Astrocyte of the cerebellum (primary cell): ENCODE data around the gene FCN1.

Experiments
- DNase-seq: peaks from one replicate; pipeline ENCODE4 v3.0.0-alpha.2; 2011; ENCODE audit warnings: low read depth
- H3K4me3 ChIP-seq: 2 replicates; pipeline ENCODE4 v1.5.1; 2011; ENCODE audit warnings: mild to moderate bottlenecking, low read depth, low read length, moderate library complexity
- in situ Hi-C: cut with HindIII; loops from 2 replicates; pipeline ENCODE4 v1.10.0; 2017; ENCODE audit warnings: low sequenced_read_pairs
- TF ChIP-seq, protein P1 (sequence below): IDR thresholded peaks from 2 replicates; pipeline ENCODE4 v1.5.1; 2012; ENCODE audit warnings: low read length, low read depth, moderate library complexity, mild to moderate bottlenecking; ENCODE audit errors: missing control alignments

FCN1 gene

DNA sequence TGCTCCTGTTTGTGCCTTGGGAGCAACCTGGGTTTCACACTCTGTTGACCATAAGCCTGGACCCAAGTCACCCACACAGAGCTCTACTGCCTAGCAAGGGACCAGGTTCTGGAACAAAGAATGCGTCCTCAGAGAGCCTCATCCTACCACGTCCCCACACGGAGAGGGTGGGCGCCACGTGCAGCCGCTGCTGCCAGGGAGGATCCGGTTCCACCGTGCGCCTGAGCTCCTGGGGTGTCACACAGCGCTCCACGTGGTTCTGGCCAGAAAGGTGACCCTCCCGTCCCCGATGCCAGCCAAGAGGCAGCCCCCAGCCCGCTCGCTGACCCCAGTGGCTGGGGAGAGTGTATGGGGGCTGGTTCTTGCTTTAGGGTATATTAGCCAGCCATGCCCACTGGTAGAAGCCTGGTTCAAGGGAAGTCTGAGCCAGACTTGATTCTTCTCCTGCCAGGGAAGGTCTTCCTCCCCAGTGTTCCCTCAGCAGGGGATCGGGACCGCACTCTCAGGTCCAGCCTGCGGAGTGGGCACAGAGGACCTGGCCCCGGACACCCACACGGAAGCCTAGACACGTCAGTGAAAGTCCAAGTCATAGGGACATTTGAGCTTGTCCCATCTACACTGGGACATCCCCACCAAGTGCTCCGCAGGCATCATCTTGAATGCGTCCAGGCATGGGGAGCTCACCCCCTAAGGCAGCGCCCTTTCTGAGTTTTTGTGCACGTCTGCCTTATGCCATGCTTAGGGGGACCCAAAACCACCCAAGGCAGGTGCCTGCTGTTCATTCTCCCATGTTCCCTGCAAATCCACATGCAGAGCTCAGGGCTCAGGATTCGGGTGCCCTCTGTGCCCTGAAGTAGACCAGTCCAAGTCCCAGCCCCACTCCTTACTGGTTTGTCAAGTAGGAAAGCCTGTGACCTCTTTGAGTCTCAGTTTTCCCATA, 2.4 kb downstream of the FCN1 start:
- H3K4me3 ChIP-seq = no peak overlapping the region
- no peak for DNase-seq
- TF ChIP-seq, protein P1, sequence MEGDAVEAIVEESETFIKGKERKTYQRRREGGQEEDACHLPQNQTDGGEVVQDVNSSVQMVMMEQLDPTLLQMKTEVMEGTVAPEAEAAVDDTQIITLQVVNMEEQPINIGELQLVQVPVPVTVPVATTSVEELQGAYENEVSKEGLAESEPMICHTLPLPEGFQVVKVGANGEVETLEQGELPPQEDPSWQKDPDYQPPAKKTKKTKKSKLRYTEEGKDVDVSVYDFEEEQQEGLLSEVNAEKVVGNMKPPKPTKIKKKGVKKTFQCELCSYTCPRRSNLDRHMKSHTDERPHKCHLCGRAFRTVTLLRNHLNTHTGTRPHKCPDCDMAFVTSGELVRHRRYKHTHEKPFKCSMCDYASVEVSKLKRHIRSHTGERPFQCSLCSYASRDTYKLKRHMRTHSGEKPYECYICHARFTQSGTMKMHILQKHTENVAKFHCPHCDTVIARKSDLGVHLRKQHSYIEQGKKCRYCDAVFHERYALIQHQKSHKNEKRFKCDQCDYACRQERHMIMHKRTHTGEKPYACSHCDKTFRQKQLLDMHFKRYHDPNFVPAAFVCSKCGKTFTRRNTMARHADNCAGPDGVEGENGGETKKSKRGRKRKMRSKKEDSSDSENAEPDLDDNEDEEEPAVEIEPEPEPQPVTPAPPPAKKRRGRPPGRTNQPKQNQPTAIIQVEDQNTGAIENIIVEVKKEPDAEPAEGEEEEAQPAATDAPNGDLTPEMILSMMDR = no peak
- in situ Hi-C loops = no loop called here

DNA sequence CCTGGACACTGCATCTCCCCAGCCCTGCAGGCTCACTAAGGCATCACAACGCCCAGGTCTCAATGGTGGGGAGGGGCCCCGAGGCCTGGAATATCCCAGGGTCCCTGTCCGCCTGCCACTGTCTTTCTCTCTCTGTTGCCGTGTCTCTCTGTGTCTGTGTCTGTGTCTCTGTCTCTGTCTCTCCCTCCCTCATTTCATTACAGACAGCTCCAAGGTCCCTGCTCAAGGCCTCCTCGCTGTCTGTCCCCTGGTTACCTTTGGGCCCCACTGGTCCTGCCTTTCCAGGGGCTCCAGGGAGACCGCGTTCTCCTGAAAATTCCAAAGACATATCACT, 3.2 kb downstream of the FCN1 start:
- DNase-seq = no peak
- in situ Hi-C loops = no loop called here
- TF ChIP-seq, protein P1 = no peak
- no peak overlapping the region for H3K4me3 ChIP-seq

DNA sequence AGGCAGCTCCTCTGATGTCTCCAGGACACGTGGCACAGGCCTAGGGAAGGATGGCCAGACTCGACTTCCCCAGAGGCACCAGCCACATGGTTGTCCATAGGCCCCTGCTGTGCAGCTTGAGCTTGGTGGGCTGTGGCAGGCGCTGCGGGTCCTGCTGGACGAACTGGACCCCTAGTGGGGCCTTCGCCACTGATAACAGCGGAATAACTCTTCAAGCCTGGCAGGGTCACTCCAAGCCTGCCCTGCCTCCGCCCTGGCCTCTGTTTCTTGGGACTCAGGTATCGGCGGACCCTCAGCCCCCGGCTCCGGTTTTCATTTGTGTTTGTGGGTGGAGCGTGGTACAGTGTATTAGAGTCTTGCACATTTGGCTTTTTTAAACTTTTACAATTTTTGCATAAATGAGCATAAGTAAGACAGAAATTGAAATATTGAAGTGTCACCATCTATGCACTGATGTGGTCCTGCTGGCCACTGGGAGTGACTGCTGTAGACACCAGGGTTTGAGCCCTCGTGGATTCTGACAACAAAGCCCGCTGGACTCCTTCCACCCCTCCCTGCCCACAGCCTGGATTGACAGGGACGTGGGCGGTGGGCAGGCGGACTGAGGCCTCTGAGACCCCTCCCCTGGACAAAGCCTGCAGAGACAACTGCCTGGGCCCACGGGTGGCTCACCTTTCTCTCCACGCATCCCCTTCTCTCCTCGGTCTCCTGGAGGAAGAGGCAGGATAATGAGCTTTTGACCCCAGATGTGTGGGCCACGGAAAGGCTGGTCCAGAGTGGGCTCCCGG, 3.8 kb downstream of the FCN1 start:
- DNase-seq = no peak
- TF ChIP-seq, protein P1 = no peak
- in situ Hi-C loops = no loop called here

DNA sequence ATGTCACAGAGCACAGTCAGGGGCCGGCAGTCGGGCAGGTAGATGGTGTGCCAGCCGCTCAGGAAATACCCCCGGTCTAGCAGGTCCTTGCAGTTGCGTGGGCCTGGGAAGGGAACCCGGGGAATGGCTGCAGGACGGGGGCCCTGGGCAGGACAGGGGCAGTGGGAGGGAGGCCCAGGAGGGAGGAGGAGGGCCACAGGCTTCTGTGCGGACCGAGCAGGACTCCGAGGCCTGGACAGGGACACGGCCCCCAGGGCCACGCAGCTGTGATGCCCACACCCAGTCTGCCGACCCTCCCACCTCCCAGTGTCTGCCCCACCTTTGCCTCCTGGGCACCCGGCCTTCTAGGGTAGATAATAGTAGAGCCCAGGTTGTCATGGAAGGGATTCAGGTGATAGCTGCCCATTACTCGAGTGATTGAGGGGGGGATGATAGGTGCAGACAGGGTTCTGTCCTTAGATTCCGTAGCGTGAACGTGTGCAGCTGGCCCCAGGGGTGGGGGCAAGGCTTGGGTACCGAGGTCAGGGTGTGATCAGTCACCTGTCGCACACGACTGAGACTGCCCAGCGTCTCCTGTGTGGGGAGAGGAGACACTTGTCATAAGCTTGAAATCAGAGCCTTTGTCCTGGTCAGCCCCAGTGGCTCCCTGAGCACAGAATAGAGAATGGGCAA, 4.5 kb downstream of the FCN1 start:
- in situ Hi-C loops = no loop called here
- DNase-seq = no peak
- TF ChIP-seq, protein P1 = no peak
- H3K4me3 ChIP-seq = no peak overlapping the region

More for the DNA sequence above, 3.8 kb downstream of the FCN1 start:
- H3K4me3 ChIP-seq = no peak overlapping the region

DNA sequence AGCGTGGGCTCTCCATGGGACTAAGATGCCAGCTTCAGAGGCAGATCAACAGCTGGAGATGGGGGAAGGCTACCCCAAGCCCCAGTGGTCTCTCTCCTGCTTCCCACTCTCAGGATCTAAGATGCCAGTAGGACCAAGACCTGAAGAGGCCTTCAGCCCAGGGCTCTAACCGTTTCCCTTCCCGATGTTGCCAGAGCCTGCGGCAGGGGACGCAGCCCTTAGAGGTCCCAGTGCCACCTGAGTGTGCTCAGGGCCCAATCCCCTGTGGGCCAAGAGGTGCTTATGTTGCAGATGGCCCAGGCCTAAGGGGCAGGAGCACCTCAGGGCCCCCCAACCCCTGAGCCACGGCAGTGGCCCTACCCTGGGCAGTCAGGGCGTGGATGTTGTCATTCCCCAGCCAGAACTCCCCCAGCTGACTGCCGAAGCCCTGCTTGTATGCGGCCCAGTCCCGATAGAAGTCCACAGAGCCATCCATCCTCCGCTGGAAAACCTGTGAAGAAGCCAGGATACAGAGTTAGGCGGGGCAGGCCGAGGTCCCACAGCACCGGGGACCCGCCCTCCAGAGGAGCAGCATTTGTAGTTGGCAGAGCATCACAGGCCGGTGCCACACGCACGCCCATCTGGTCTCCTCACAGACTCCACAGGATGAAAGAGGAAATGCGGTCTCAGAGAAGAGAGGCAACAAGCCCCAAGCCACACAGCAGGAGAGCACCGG, 5.4 kb downstream of the FCN1 start:
- TF ChIP-seq, protein P1 = no peak
- in situ Hi-C loops = no loop called here
- no peak overlapping the region for H3K4me3 ChIP-seq
- DNase-seq = no peak
